ENCODE results near the gene FMNL1. TPM values are rescaled to one million over a fixed set of nuclear protein-coding genes. Genes with fewer than 3 reads are reported as not detected.
A peak's percentile ranks its signal among the peaks of the same experiment; 100 is the strongest.

Gene FMNL1
- 2.0 and 2.8 TPM in 2 replicates for total RNA-seq
- long read RNA-seq, result 0 reads

- Mint-ChIP-seq H3K27me3 (ENCODE audit: unreplicated experiment) (peaks cover 3% of the 10 kb centered on the region), H3K27ac (ENCODE audit: unreplicated experiment) (no peak within 1 kb of the TSS), H3K36me3 (ENCODE audit: unreplicated experiment) (no peaks in the 10 kb centered on the region), H3K9me3 (ENCODE audit: unreplicated experiment) (no peaks in the 10 kb centered on the region), H3K4me3 (ENCODE audit: unreplicated experiment) (peak within 1 kb of the TSS; percentile 61), H3K4me1 (ENCODE audit: unreplicated experiment) (peaks cover 18% of the 10 kb centered on the region)
- DNase-seq (ENCODE audit: extremely low spot score, unreplicated experiment), result no peak
- no peak for TF ChIP-seq CTCF (IDR thresholded peaks at IDR 0.05)
Observed at GRCh38 chr17:45221081-45222013, at the start of gene FMNL1. Gene FMNL1 (plus strand): TSS chr17:45221885. CDS start chr17:45222125, 240 bp downstream.

GRCh38 chr17:45172232-45172540, 49.5 kb upstream of the FMNL1 start:
- no peak for TF ChIP-seq CTCF (IDR thresholded peaks at IDR 0.05)
- Mint-ChIP-seq H3K36me3 (ENCODE audit: unreplicated experiment) (no peaks in the 10 kb centered on the region), H3K9me3 (ENCODE audit: unreplicated experiment) (no peaks in the 10 kb centered on the region), H3K27ac (ENCODE audit: unreplicated experiment) (peak overlapping the region; percentile 99), H3K27me3 (ENCODE audit: unreplicated experiment) (no peaks in the 10 kb centered on the region), H3K4me3 (ENCODE audit: unreplicated experiment) (peak overlapping the region; percentile 18), H3K4me1 (ENCODE audit: unreplicated experiment) (peaks cover 40% of the 10 kb centered on the region)
- DNase-seq (ENCODE audit: extremely low spot score, unreplicated experiment), result no peak

GRCh38 chr17:45172541-45173286, 49.0 kb upstream of the FMNL1 start:
- H3K27ac Mint-ChIP-seq (ENCODE audit: unreplicated experiment), result peak overlapping the region; percentile 99
- no peaks in the 10 kb centered on the region for H3K27me3 Mint-ChIP-seq (ENCODE audit: unreplicated experiment)
- no peak for DNase-seq (ENCODE audit: extremely low spot score, unreplicated experiment)
- no peak for TF ChIP-seq CTCF (IDR thresholded peaks at IDR 0.05)
- H3K4me1 Mint-ChIP-seq (ENCODE audit: unreplicated experiment), result peaks cover 40% of the 10 kb centered on the region
- H3K9me3 Mint-ChIP-seq (ENCODE audit: unreplicated experiment), result no peaks in the 10 kb centered on the region
- H3K36me3 Mint-ChIP-seq (ENCODE audit: unreplicated experiment), result no peaks in the 10 kb centered on the region
- peak overlapping the region; percentile 53 for H3K4me3 Mint-ChIP-seq (ENCODE audit: unreplicated experiment)

GRCh38 chr17:45175759-45176115, 45.9 kb upstream of the FMNL1 start:
- Mint-ChIP-seq H3K27me3 (ENCODE audit: unreplicated experiment) (no peaks in the 10 kb centered on the region), H3K4me3 (ENCODE audit: unreplicated experiment) (no peak overlapping the region), H3K9me3 (ENCODE audit: unreplicated experiment) (no peaks in the 10 kb centered on the region), H3K36me3 (ENCODE audit: unreplicated experiment) (no peaks in the 10 kb centered on the region), H3K27ac (ENCODE audit: unreplicated experiment) (no peak overlapping the region), H3K4me1 (ENCODE audit: unreplicated experiment) (peaks cover 31% of the 10 kb centered on the region)
- no peak for DNase-seq (ENCODE audit: extremely low spot score, unreplicated experiment)
- TF ChIP-seq CTCF (IDR thresholded peaks at IDR 0.05), result no peak

GRCh38 chr17:45177563-45177962, 44.1 kb upstream of the FMNL1 start:
- no peak for DNase-seq (ENCODE audit: extremely low spot score, unreplicated experiment)
- H3K27me3 Mint-ChIP-seq (ENCODE audit: unreplicated experiment), result no peaks in the 10 kb centered on the region

More at GRCh38 chr17:45177563-45177962, 44.1 kb upstream of the FMNL1 start:
- H3K27ac Mint-ChIP-seq (ENCODE audit: unreplicated experiment), result no peak overlapping the region
- no peak overlapping the region for H3K4me3 Mint-ChIP-seq (ENCODE audit: unreplicated experiment)
- peaks cover 13% of the 10 kb centered on the region for H3K4me1 Mint-ChIP-seq (ENCODE audit: unreplicated experiment)
- H3K36me3 Mint-ChIP-seq (ENCODE audit: unreplicated experiment), result no peaks in the 10 kb centered on the region
- no peaks in the 10 kb centered on the region for H3K9me3 Mint-ChIP-seq (ENCODE audit: unreplicated experiment)
- TF ChIP-seq CTCF (IDR thresholded peaks at IDR 0.05), result no peak
